Right atrium auricular region (tissue), 2 donors: ENCODE data around the gene PGLYRP4. TPM values are rescaled to one million over a fixed set of nuclear protein-coding genes. Genes with fewer than 3 reads are reported as not detected.

Experiments used
- DNase-seq: peaks from one replicate; pipeline ENCODE4 v3.0.0-alpha.2; 2019; ENCODE audit warnings: low spot score
- H3K27ac ChIP-seq, 2 donors: fragments of 200-600 bp; sonication (generic); 1 replicate in 1 of 2; 2 replicates in 1 of 2; pipeline ENCODE4 v1.5.1; 2016 to 2019
- H3K27me3 ChIP-seq, 2 donors: fragments of 200-600 bp; sonication (generic); one replicate each; pipeline versions ENCODE4 v1.5.1 to v1.6.0; 2017 to 2019
- H3K36me3 ChIP-seq: fragments of 200-600 bp; sonication (generic); one replicate; pipeline ENCODE4 v1.5.1; 2016
- H3K4me1 ChIP-seq, 2 donors: fragments of 200-600 bp; sonication (generic); one replicate each; pipeline versions ENCODE4 v1.5.1 to v1.6.0; 2017 to 2019
- H3K4me3 ChIP-seq, 2 donors: fragments of 200-600 bp; sonication (generic); 1 replicate in 1 of 2; 2 replicates in 1 of 2; pipeline ENCODE4 v1.5.1; 2017 to 2019; ENCODE audit warnings: mild to moderate bottlenecking in 1 of 2, moderate library complexity in 1 of 2
- H3K9me3 ChIP-seq, 2 donors: fragments of 200-600 bp; sonication (generic); one replicate each; pipeline ENCODE4 v1.5.1; 2019
- CTCF ChIP-seq, 2 donors: fragments of 200-600 bp; sonication (generic); IDR thresholded peaks; one replicate each; pipeline ENCODE4 v1.5.1; 2019; ENCODE audit warnings: antibody characterized with exemption in 2 of 2
- total RNA-seq, 2 donors: library from RNA; depleted of rRNA; stranded (reverse); fragments of >200 nt; gene quantifications; one replicate each; pipeline ENCODE4 v1.1.0, GENCODE V29; 2016

Gene PGLYRP4
- total RNA-seq, 2 donors from 2014 or later, result not detected

- DNase-seq, result no peak
- no peak overlapping the region for H3K27ac ChIP-seq
- H3K36me3 ChIP-seq, result no peaks in the 10 kb centered on the region
- H3K9me3 ChIP-seq, result no peaks in the 10 kb centered on the region
- TF ChIP-seq CTCF (IDR thresholded peaks at IDR 0.05), result no peak
- no peaks in the 10 kb centered on the region for H3K4me1 ChIP-seq
- H3K27me3 ChIP-seq, result no peaks in the 10 kb centered on the region
- no peak overlapping the region for H3K4me3 ChIP-seq
Measured at GRCh38 chr1:153342178-153342577, 6.5 kb downstream of the PGLYRP4 start.

- Histone ChIP-seq H3K4me3 (no peak overlapping the region), H3K27ac (no peak overlapping the region), H3K9me3 (no peaks in the 10 kb centered on the region), H3K4me1 (no peaks in the 10 kb centered on the region), H3K27me3 (no peaks in the 10 kb centered on the region), H3K36me3 (no peaks in the 10 kb centered on the region)
- no peak for DNase-seq
- TF ChIP-seq CTCF (IDR thresholded peaks at IDR 0.05), result no peak
Measured at GRCh38 chr1:153341431-153341934, 7.2 kb downstream of the PGLYRP4 start.

GRCh38 chr1:153340356-153340755, 8.3 kb downstream of the PGLYRP4 start:
- Histone ChIP-seq H3K27ac (no peak overlapping the region), H3K36me3 (no peaks in the 10 kb centered on the region), H3K27me3 (no peaks in the 10 kb centered on the region), H3K4me1 (no peaks in the 10 kb centered on the region), H3K4me3 (no peak overlapping the region), H3K9me3 (no peaks in the 10 kb centered on the region)
- TF ChIP-seq CTCF (IDR thresholded peaks at IDR 0.05), result no peak
- DNase-seq, result no peak

- H3K4me3 ChIP-seq, result no peak overlapping the region
- H3K27me3 ChIP-seq, result no peaks in the 10 kb centered on the region
- H3K9me3 ChIP-seq, result no peaks in the 10 kb centered on the region
- no peak for DNase-seq
- no peak overlapping the region for H3K27ac ChIP-seq
- no peak for TF ChIP-seq CTCF (IDR thresholded peaks at IDR 0.05)
- no peaks in the 10 kb centered on the region for H3K36me3 ChIP-seq
- H3K4me1 ChIP-seq, result no peaks in the 10 kb centered on the region
Measured at GRCh38 chr1:153339802-153340201, 8.8 kb downstream of the PGLYRP4 start.

GRCh38 chr1:153337980-153338853, 10.4 kb downstream of the PGLYRP4 start:
- no peaks in the 10 kb centered on the region for H3K9me3 ChIP-seq
- H3K36me3 ChIP-seq, result no peaks in the 10 kb centered on the region
- H3K27me3 ChIP-seq, result no peaks in the 10 kb centered on the region
- no peak overlapping the region for H3K27ac ChIP-seq
- no peak for DNase-seq
- no peaks in the 10 kb centered on the region for H3K4me1 ChIP-seq
- no peak for TF ChIP-seq CTCF (IDR thresholded peaks at IDR 0.05)
- H3K4me3 ChIP-seq, result no peak overlapping the region
